ENCODE data around the gene RGS9BP. TPM values are rescaled to one million over a fixed set of nuclear protein-coding genes. Genes with fewer than 3 reads are reported as not detected.

The RGS9BP gene
- total and polyA plus RNA-seq, 2 of the 13 experiments (the other 11 are each of a cell fraction or from before 2014, with no cell fraction given) = 0.01 TPM; not detected in 1

GRCh38 chr19:32691952-32692726 lies 16.5 kb downstream of the RGS9BP start (continued):
- no peak for TF ChIP-seq SNAPC4 (CRISPR knock-in tag; IDR thresholded peaks at IDR 0.05)
- TF ChIP-seq HNRNPL (IDR thresholded peaks at IDR 0.05; ENCODE audit: low read depth, low read length) = no peak
- TF ChIP-seq MAX (IDR thresholded peaks at IDR 0.05) = peak; percentile 78
- TF ChIP-seq RBAK (CRISPR knock-in tag; IDR thresholded peaks at IDR 0.05) = no peak
- TF ChIP-seq HOXA5 (CRISPR knock-in tag; IDR thresholded peaks at IDR 0.05) = no peak
- no peak for TF ChIP-seq ZNF737 (CRISPR knock-in tag; IDR thresholded peaks at IDR 0.05; ENCODE audit: borderline replicate concordance)
- TF ChIP-seq ZNF670 (CRISPR knock-in tag; IDR thresholded peaks at IDR 0.05; ENCODE audit: borderline replicate concordance) = no peak
- TF ChIP-seq HOMEZ (CRISPR knock-in tag; IDR thresholded peaks at IDR 0.05; ENCODE audit: low read depth) = no peak
- no peak for TF ChIP-seq MTERF4 (CRISPR knock-in tag; IDR thresholded peaks at IDR 0.05)
- no peak for TF ChIP-seq ZNF740 (CRISPR knock-in tag; IDR thresholded peaks at IDR 0.05)
- peak; percentile 92 for TF ChIP-seq ZFX (CRISPR knock-in tag; IDR thresholded peaks at IDR 0.05; ENCODE audit: low read depth)
- no peak for TF ChIP-seq ZNF20 (CRISPR knock-in tag; IDR thresholded peaks at IDR 0.05)
- TF ChIP-seq POLR2AphosphoS5 (IDR thresholded peaks at IDR 0.05; ENCODE audit: low read depth, low read length) = no peak
- TF ChIP-seq, protein P1, sequence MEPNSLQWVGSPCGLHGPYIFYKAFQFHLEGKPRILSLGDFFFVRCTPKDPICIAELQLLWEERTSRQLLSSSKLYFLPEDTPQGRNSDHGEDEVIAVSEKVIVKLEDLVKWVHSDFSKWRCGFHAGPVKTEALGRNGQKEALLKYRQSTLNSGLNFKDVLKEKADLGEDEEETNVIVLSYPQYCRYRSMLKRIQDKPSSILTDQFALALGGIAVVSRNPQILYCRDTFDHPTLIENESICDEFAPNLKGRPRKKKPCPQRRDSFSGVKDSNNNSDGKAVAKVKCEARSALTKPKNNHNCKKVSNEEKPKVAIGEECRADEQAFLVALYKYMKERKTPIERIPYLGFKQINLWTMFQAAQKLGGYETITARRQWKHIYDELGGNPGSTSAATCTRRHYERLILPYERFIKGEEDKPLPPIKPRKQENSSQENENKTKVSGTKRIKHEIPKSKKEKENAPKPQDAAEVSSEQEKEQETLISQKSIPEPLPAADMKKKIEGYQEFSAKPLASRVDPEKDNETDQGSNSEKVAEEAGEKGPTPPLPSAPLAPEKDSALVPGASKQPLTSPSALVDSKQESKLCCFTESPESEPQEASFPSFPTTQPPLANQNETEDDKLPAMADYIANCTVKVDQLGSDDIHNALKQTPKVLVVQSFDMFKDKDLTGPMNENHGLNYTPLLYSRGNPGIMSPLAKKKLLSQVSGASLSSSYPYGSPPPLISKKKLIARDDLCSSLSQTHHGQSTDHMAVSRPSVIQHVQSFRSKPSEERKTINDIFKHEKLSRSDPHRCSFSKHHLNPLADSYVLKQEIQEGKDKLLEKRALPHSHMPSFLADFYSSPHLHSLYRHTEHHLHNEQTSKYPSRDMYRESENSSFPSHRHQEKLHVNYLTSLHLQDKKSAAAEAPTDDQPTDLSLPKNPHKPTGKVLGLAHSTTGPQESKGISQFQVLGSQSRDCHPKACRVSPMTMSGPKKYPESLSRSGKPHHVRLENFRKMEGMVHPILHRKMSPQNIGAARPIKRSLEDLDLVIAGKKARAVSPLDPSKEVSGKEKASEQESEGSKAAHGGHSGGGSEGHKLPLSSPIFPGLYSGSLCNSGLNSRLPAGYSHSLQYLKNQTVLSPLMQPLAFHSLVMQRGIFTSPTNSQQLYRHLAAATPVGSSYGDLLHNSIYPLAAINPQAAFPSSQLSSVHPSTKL (CRISPR knock-in tag; IDR thresholded peaks at IDR 0.05) = no peak
- peak; percentile 2; the same call in 1 of the 2 replicates for TF ChIP-seq MED1 (CRISPR knock-in tag; IDR thresholded peaks at IDR 0.05)

Measured in HepG2 (cell line).